ENCODE measurements around the gene TBK1.
"Not testable (repeated sequence)": the region's sequence is repeated elsewhere in the genome, so short reads cannot be mapped to it uniquely, and the experiment has no call there.

TBK1 gene

DNA sequence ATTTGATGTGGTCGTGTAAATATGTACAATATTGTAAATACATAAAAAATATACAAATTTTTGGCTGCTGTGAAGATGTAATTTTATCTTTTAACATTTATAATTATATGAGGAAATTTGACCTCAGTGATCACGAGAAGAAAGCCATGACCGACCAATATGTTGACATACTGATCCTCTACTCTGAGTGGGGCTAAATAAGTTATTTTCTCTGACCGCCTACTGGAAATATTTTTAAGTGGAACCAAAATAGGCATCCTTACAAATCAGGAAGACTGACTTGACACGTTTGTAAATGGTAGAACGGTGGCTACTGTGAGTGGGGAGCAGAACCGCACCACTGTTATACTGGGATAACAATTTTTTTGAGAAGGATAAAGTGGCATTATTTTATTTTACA is 49.6 kb downstream of the TBK1 start:
- H3K9me3 ChIP-seq (ENCODE audit: control insufficient read depth, low read depth, low read length), result no peaks in the 10 kb centered on the region
- H3K4me3 ChIP-seq (ENCODE audit: low read length), result no peak overlapping the region
- H3K9ac ChIP-seq (ENCODE audit: low read length), result no peak overlapping the region
- H3K36me3 ChIP-seq (ENCODE audit: control insufficient read depth, low read depth, low read length), result peaks cover 42% of the 10 kb centered on the region
- no peak overlapping the region for H3K27ac ChIP-seq (ENCODE audit: low read length)
- no peaks in the 10 kb centered on the region for H3K4me1 ChIP-seq (ENCODE audit: control insufficient read depth, low read depth, low read length)
- H3K27me3 ChIP-seq (ENCODE audit: control insufficient read depth, insufficient read depth, low read length), result no peaks in the 10 kb centered on the region

DNA sequence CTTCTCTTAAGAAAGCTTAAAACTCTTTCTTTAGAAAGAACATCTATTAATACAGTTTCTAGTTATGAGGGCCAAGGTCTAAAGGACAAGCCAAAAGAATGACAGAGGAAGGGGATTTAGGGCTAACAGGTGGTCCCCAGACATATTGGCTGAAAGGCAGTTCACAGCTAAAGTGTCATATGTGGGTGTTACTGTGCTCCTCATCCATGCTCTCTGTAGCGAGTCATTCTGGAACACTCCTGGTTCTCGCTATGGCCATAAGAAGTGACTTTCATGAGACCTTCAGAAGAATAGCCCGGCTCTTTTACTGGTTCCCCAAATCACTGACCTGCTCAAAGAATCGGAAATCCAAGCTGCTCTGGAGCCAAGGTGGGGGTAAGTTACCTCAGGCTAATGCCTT is 55.0 kb downstream of the TBK1 start:
- H3K27me3 ChIP-seq (ENCODE audit: control insufficient read depth, insufficient read depth, low read length), result no peaks in the 10 kb centered on the region
- H3K4me1 ChIP-seq (ENCODE audit: control insufficient read depth, low read depth, low read length), result no peaks in the 10 kb centered on the region
- H3K36me3 ChIP-seq (ENCODE audit: control insufficient read depth, low read depth, low read length), result no peaks in the 10 kb centered on the region
- H3K9me3 ChIP-seq (ENCODE audit: control insufficient read depth, low read depth, low read length), result no peaks in the 10 kb centered on the region
- no peak overlapping the region for H3K9ac ChIP-seq (ENCODE audit: low read length)
- no peak overlapping the region for H3K4me3 ChIP-seq (ENCODE audit: low read length)
- no peak overlapping the region for H3K27ac ChIP-seq (ENCODE audit: low read length)

DNA sequence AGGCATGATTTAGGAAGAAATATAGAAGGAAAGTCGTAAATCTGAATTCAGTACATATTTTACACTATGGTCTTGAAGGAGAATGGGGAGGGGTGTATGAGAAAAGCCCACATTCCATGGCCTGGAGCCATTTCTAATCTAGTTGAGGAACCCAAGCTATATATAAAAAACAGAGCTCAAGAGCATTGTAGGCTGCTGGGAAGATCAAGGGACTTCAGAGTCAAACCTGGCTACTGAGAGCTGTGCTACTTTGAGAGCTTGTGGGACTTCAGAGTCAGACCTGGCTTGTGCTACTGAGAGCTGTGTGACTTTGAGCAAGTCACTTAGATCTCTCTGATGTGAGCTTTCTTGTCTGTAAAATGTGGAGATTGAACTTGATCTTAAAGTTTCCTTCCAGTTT is 58.7 kb downstream of the TBK1 start:
- Histone ChIP-seq H3K4me3 (ENCODE audit: low read length) (no peak overlapping the region), H3K27me3 (ENCODE audit: control insufficient read depth, insufficient read depth, low read length) (no peaks in the 10 kb centered on the region), H3K4me1 (ENCODE audit: control insufficient read depth, low read depth, low read length) (no peaks in the 10 kb centered on the region)

DNA sequence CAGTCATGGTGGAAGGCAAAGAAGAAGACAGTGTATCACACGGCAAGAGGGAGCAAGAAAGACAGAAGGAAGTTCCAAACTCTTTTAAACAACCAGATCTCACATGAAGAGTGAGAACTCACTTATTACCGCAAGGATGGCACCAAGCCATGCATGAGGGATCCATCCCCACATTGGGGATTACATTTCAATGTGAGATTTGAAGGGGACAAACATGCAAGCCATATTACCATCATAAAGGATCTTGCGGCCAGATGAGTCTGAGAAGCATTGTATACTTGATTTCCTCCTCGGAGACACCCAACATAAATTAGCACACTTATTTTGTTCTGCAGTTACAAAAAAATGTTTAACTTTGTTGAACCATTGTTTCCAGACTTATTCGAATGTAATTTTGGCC is 66.5 kb downstream of the TBK1 start:
- Histone ChIP-seq H3K4me1 (ENCODE audit: control insufficient read depth, low read depth, low read length) (peaks cover 19% of the 10 kb centered on the region), H3K4me3 (ENCODE audit: low read length) (no peak overlapping the region), H3K9me3 (ENCODE audit: control insufficient read depth, low read depth, low read length) (no peaks in the 10 kb centered on the region), H3K36me3 (ENCODE audit: control insufficient read depth, low read depth, low read length) (no peaks in the 10 kb centered on the region), H3K27me3 (ENCODE audit: control insufficient read depth, insufficient read depth, low read length) (no peaks in the 10 kb centered on the region), H3K9ac (ENCODE audit: low read length) (no peak overlapping the region), H3K27ac (ENCODE audit: low read length) (no peak overlapping the region)

More for the DNA sequence above, 58.7 kb downstream of the TBK1 start:
- H3K36me3 ChIP-seq (ENCODE audit: control insufficient read depth, low read depth, low read length), result no peaks in the 10 kb centered on the region
- no peak overlapping the region for H3K27ac ChIP-seq (ENCODE audit: low read length)
- H3K9ac ChIP-seq (ENCODE audit: low read length), result no peak overlapping the region
- H3K9me3 ChIP-seq (ENCODE audit: control insufficient read depth, low read depth, low read length), result no peaks in the 10 kb centered on the region

DNA sequence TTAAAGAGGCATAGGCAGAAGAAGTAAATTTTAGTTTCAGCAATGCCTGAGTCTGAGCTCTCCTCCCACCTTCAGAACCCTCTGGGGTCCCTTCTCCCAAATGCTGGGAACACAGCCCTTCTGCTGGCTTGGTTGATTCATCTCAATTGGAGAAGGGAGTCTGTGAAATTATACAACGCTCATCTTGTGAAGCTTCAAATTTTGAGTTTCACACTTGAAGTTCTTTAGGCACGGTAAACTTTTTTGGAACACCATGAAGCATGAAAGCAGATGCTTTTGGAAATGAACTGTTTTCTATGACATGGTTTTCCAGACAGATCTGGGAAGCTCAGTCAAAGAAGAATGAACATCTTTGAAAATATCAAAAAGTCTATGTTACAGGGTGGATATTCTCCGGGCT is 69.9 kb downstream of the TBK1 start:
- H3K4me3 ChIP-seq (ENCODE audit: low read length), result no peak overlapping the region
- H3K4me1 ChIP-seq (ENCODE audit: control insufficient read depth, low read depth, low read length), result peaks cover 19% of the 10 kb centered on the region
- H3K9me3 ChIP-seq (ENCODE audit: control insufficient read depth, low read depth, low read length), result no peaks in the 10 kb centered on the region
- no peaks in the 10 kb centered on the region for H3K36me3 ChIP-seq (ENCODE audit: control insufficient read depth, low read depth, low read length)
- H3K9ac ChIP-seq (ENCODE audit: low read length), result peak overlapping the region; percentile 15
- H3K27ac ChIP-seq (ENCODE audit: low read length), result peak overlapping the region; percentile 35
- H3K27me3 ChIP-seq (ENCODE audit: control insufficient read depth, insufficient read depth, low read length), result no peaks in the 10 kb centered on the region

DNA sequence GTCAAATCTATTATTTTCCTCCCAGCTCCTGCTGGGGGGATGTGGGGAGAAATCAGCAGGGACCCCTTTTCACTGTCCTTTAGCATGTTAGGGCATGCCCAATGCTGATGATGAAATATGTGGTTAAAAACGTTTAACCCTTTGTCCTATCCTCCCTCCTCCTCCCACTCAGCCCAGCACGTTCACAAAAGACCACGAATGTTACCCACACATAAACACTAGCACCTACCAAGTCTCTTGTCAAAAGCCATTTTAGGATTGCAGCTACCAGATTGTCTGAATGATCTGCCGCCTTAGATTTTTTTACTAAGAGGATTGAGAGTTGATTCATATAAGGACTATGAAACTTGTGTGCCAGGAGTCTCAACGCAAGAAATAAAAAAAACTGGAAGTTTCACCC is 70.4 kb downstream of the TBK1 start:
- no peaks in the 10 kb centered on the region for H3K27me3 ChIP-seq (ENCODE audit: control insufficient read depth, insufficient read depth, low read length)
- H3K27ac ChIP-seq (ENCODE audit: low read length), result peak overlapping the region; percentile 46
- peak overlapping the region; percentile 14 for H3K9ac ChIP-seq (ENCODE audit: low read length)
- no peak overlapping the region for H3K4me3 ChIP-seq (ENCODE audit: low read length)
- H3K36me3 ChIP-seq (ENCODE audit: control insufficient read depth, low read depth, low read length), result no peaks in the 10 kb centered on the region
- no peaks in the 10 kb centered on the region for H3K9me3 ChIP-seq (ENCODE audit: control insufficient read depth, low read depth, low read length)
- H3K4me1 ChIP-seq (ENCODE audit: control insufficient read depth, low read depth, low read length), result peaks cover 19% of the 10 kb centered on the region

DNA sequence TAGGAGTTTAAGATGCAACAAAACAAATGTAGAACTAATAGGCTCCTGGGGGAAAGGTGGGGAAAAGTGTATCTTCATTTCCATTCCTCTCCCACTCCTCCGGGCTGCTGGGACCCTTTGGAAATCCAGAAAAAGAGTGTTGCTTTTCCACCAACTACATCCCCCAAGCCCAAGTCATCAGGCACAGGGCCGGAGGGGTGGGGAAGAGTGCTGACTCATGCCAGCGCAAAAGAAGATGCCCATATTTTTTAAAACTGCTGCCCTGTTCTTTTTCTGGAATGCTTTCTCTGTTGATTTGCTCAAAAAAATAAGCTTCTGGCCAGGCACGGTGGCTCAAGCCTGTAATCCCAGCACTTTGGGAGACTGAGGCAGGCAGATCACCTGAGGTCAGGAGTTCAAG is 70.9 kb downstream of the TBK1 start:
- no peaks in the 10 kb centered on the region for H3K36me3 ChIP-seq (ENCODE audit: control insufficient read depth, low read depth, low read length)
- no peaks in the 10 kb centered on the region for H3K27me3 ChIP-seq (ENCODE audit: control insufficient read depth, insufficient read depth, low read length)
- H3K9ac ChIP-seq (ENCODE audit: low read length), result peak overlapping the region; percentile 14
- peak overlapping the region; percentile 46 for H3K27ac ChIP-seq (ENCODE audit: low read length)
- no peak overlapping the region for H3K4me3 ChIP-seq (ENCODE audit: low read length)
- no peaks in the 10 kb centered on the region for H3K9me3 ChIP-seq (ENCODE audit: control insufficient read depth, low read depth, low read length)
- H3K4me1 ChIP-seq (ENCODE audit: control insufficient read depth, low read depth, low read length), result peaks cover 19% of the 10 kb centered on the region

DNA sequence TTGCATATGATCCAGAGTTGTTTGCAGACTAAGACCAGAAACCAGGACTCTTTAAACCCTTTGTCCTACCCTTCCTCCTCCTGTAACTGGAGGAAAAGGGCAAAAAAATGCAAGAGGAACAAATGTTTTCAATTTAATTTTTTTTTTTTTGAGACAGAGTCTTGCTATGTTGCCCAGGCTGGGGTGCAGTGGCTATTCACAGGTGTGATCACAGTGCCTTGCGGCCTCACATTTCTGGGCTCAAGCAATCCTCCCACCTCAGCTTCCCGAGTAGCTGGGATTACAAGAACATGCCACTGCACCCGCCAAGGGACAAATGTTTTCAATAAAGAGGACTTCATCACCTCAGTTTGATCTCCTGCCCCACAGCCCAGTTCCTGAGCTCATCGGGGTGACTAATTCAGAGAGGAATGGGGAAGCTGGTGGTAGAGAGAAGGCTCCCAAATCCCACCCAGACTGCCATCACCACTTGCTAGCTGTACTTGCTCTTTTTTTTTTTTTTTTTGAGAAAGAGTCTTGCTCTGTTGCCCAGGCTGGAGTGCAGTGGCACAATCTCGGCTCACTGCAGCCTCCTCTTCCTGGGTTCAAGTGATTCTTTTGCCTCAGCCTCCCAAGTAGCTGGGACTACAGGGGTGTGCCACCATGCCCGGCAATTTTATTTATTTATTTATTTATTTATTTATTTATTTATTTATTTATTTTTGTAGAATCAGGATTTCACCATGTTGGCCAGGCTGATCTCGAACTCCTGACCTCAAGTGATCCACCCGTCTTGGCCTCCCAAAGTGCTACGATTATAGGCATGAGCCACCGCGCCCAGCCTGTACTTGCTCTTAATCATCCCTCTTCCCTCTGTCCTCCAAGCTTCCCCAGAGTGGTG is 71.9 kb downstream of the TBK1 start:
- H3K27me3 ChIP-seq (ENCODE audit: control insufficient read depth, insufficient read depth, low read length); H3K27ac ChIP-seq (ENCODE audit: low read length); H3K9ac ChIP-seq (ENCODE audit: low read length); H3K36me3 ChIP-seq (ENCODE audit: control insufficient read depth, low read depth, low read length); H3K9me3 ChIP-seq (ENCODE audit: control insufficient read depth, low read depth, low read length); H3K4me3 ChIP-seq (ENCODE audit: low read length): not testable (repeated sequence)
- H3K4me1 ChIP-seq (ENCODE audit: control insufficient read depth, low read depth, low read length), result peaks cover 16% of the 10 kb centered on the region

DNA sequence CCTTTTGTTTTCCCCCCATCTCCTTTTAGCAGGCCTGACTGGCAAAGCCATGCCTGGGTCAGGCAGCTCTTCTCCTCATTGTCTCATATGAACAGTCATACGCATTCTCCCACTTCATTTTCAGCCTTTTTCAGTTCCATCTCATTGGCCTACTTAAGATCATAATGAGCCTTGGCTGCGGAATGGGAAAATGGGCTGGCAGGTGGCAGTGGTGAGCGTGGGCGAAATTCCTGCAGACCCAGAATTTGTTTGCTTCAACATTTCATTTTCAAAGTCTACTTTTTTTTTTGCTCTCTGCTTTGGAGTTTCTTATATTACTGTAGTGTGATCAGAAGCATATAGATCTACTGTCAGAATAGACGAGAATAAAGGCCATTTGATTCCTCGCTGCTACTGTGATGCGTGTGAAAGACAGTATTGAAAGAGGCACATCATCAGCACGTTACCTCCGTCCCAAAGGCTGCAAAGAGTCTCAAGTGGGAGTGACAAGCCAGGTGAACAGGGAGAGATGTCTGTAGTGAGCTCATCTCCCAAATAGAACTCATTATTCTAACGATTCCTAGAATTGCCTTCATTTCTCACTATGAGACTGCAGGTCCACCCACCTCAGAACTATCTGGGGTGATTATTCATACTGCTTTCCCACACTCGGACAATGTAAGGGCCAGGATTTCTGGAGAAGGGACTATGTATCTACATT is 73.7 kb downstream of the TBK1 start:
- H3K4me1 ChIP-seq (ENCODE audit: control insufficient read depth, low read depth, low read length), result peaks cover 16% of the 10 kb centered on the region
- H3K27me3 ChIP-seq (ENCODE audit: control insufficient read depth, insufficient read depth, low read length), result no peaks in the 10 kb centered on the region
- no peaks in the 10 kb centered on the region for H3K36me3 ChIP-seq (ENCODE audit: control insufficient read depth, low read depth, low read length)
- H3K9me3 ChIP-seq (ENCODE audit: control insufficient read depth, low read depth, low read length), result no peaks in the 10 kb centered on the region
- H3K27ac ChIP-seq (ENCODE audit: low read length), result no peak overlapping the region
- no peak overlapping the region for H3K4me3 ChIP-seq (ENCODE audit: low read length)
- no peak overlapping the region for H3K9ac ChIP-seq (ENCODE audit: low read length)

DNA sequence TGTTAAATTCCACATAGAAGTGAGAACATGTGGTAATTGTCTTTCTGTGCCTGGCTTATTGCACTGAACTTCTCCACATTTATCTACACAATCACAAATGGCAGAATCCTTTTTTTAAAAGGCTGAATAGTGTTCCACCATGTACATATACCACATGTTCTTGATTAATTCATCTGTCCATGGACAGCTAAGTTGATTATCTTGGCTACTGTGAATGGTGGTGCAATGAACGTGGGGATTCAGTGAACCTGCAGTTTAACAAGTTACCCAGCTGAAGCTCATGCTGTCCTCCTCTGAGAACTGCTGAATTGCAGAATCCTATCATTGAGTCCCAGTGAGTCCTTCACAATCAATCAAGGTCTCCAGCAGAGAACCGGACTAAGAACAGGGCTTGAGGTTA is 74.9 kb downstream of the TBK1 start:
- Histone ChIP-seq H3K9ac (ENCODE audit: low read length) (no peak overlapping the region), H3K27ac (ENCODE audit: low read length) (no peak overlapping the region), H3K36me3 (ENCODE audit: control insufficient read depth, low read depth, low read length) (no peaks in the 10 kb centered on the region), H3K4me1 (ENCODE audit: control insufficient read depth, low read depth, low read length) (peaks cover 13% of the 10 kb centered on the region), H3K27me3 (ENCODE audit: control insufficient read depth, insufficient read depth, low read length) (no peaks in the 10 kb centered on the region), H3K4me3 (ENCODE audit: low read length) (no peak overlapping the region), H3K9me3 (ENCODE audit: control insufficient read depth, low read depth, low read length) (no peaks in the 10 kb centered on the region)

DNA sequence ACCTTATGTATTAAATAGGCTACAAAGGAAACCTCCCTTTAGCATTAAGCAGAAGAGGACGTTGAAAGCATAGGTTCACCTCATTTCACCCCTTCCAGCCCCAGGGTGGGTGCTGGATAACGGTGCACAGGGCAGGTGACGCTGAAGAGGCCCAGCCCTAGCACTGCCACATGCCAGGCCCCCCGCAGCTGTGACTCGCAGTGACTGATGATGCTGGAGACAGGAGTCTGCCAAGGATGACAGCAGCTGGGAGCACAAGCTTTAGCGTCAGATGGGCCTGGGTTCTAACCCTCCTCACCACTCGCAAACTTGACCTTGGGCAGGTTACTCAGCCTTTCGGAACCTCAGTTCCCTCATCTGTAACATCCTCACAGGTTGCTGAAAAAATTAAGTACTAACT is 76.7 kb downstream of the TBK1 start:
- Histone ChIP-seq H3K4me1 (ENCODE audit: control insufficient read depth, low read depth, low read length) (peaks cover 3% of the 10 kb centered on the region), H3K9ac (ENCODE audit: low read length) (no peak overlapping the region), H3K27me3 (ENCODE audit: control insufficient read depth, insufficient read depth, low read length) (no peaks in the 10 kb centered on the region), H3K9me3 (ENCODE audit: control insufficient read depth, low read depth, low read length) (no peaks in the 10 kb centered on the region), H3K36me3 (ENCODE audit: control insufficient read depth, low read depth, low read length) (no peaks in the 10 kb centered on the region), H3K27ac (ENCODE audit: low read length) (no peak overlapping the region), H3K4me3 (ENCODE audit: low read length) (no peak overlapping the region)

DNA sequence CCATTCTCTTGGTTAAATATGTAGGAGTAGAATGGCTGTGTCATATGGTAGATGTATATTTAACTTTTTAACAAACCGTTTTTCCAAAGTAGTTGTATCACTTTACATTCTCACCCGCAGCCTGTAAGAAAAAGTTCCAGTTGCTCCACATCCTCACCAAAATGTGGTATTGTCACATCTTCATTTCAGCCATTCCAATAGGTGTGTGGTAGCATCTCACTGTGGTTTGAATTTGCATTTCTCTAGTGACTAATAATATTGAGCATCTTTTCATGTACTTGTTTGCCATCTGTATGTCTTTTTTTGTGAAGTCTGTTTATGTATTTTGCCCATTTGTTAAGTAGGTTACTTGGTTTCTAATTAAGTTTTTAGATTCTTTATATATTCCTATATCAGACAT is 78.6 kb downstream of the TBK1 start:
- Histone ChIP-seq H3K27ac (ENCODE audit: low read length) (no peak overlapping the region), H3K36me3 (ENCODE audit: control insufficient read depth, low read depth, low read length) (no peaks in the 10 kb centered on the region), H3K4me3 (ENCODE audit: low read length) (no peak overlapping the region), H3K4me1 (ENCODE audit: control insufficient read depth, low read depth, low read length) (peaks cover 3% of the 10 kb centered on the region), H3K27me3 (ENCODE audit: control insufficient read depth, insufficient read depth, low read length) (no peaks in the 10 kb centered on the region), H3K9me3 (ENCODE audit: control insufficient read depth, low read depth, low read length) (no peaks in the 10 kb centered on the region), H3K9ac (ENCODE audit: low read length) (no peak overlapping the region)

All from iPS-18a (cell line).